WTC11 (cell line): ENCODE results near the gene MIER2. TPM values are rescaled to one million over a fixed set of nuclear protein-coding genes. Genes with fewer than 3 reads are reported as not detected.
A peak's percentile ranks its signal among the peaks of the same experiment; 100 is the strongest.

Source experiments
- ATAC-seq: fragments of 200-7000 bp; cut with Tn5 transposase; 2 replicates; pipeline ENCODE4 v1.10.0; 2021; ENCODE audit warnings: mild to moderate bottlenecking, moderate library complexity
- CTCF ChIA-PET: fragments of 300-600 bp; sonication (Branson Sonifier 250); formaldehyde crosslinking; loops from one replicate; lab custom pipeline; 2021; ENCODE audit warnings: antibody characterized with exemption; lab: Charles Lee
- POLR2A ChIA-PET: fragments of 350-600 bp; sonication (Branson Sonifier 250); formaldehyde crosslinking; loops from one replicate; lab custom pipeline; 2021; ENCODE audit warnings: antibody characterized with exemption; lab: Charles Lee
- DNase-seq: peaks from one replicate; pipeline ENCODE4 v3.0.0; 2021; ENCODE audit warnings: low spot score
- H3K27ac Mint-ChIP-seq: 2 replicates; pipeline ENCODE4 v1.8.0; 2021; ENCODE audit warnings: mixed read lengths
- H3K27me3 Mint-ChIP-seq: 2 replicates; pipeline ENCODE4 v1.8.0; 2021; ENCODE audit warnings: low read depth, mild to moderate bottlenecking, moderate library complexity, mixed read lengths
- H3K36me3 Mint-ChIP-seq: 2 replicates; pipeline ENCODE4 v1.8.0; 2021; ENCODE audit warnings: mixed read lengths
- H3K4me1 Mint-ChIP-seq: 2 replicates; pipeline ENCODE4 v1.8.0; 2022; ENCODE audit warnings: mixed read lengths
- H3K4me3 Mint-ChIP-seq: 2 replicates; pipeline ENCODE4 v1.8.0; 2021; ENCODE audit warnings: mild to moderate bottlenecking, moderate library complexity, mixed read lengths
- H3K9me3 Mint-ChIP-seq: 2 replicates; pipeline ENCODE4 v1.8.0; 2021; ENCODE audit warnings: mixed read lengths
- AR ChIP-seq: fragments of 250-450 bp; sonication (Bioruptor Pico); IDR thresholded peaks from 2 replicates; pipeline ENCODE4 v1.9.0; 2021; ENCODE audit warnings: mild to moderate bottlenecking
- ATF6 ChIP-seq: sonication (generic); formaldehyde crosslinking; IDR thresholded peaks from 2 replicates; pipeline ENCODE4 v1.8.1; 2023; ENCODE audit warnings: mild to moderate bottlenecking, missing genetic modification reagents
- GRHL2 ChIP-seq: fragments of 250-450 bp; sonication (Bioruptor Pico); IDR thresholded peaks from 2 replicates; pipeline ENCODE4 v1.8.0; 2022; ENCODE audit warnings: mild to moderate bottlenecking, moderate library complexity; ENCODE audit not compliant: insufficient replicate concordance, severe bottlenecking
- HMGA2 ChIP-seq: fragments of 250-450 bp; sonication (Bioruptor Pico); IDR thresholded peaks from 2 replicates; pipeline ENCODE4 v1.4.0; 2021; ENCODE audit warnings: mild to moderate bottlenecking, moderate library complexity
- NFE2L1 ChIP-seq: sonication (generic); formaldehyde crosslinking; IDR thresholded peaks from 2 replicates; pipeline ENCODE4 v1.8.1; 2023; ENCODE audit warnings: missing genetic modification reagents
- PREB ChIP-seq: sonication (generic); formaldehyde crosslinking; IDR thresholded peaks from 2 replicates; pipeline ENCODE4 v1.8.1; 2022; ENCODE audit warnings: mild to moderate bottlenecking, missing genetic modification reagents, moderate library complexity, borderline replicate concordance
- RORB ChIP-seq: fragments of 250-450 bp; sonication (Bioruptor Pico); IDR thresholded peaks from 2 replicates; pipeline ENCODE4 v1.9.0; 2021; ENCODE audit warnings: mild to moderate bottlenecking
- SOX15 ChIP-seq: fragments of 250-450 bp; sonication (Bioruptor Pico); IDR thresholded peaks from 2 replicates; pipeline ENCODE4 v1.9.0; 2021; ENCODE audit warnings: mild to moderate bottlenecking
- SP1 ChIP-seq: sonication (generic); formaldehyde crosslinking; conservative IDR thresholded peaks from 2 replicates; pipeline ENCODE4 v1.8.1; 2022; ENCODE audit warnings: missing genetic modification reagents
- ZNF121 ChIP-seq: sonication (generic); formaldehyde crosslinking; IDR thresholded peaks from 2 replicates; pipeline ENCODE4 v1.8.0; 2023; ENCODE audit warnings: missing genetic modification reagents
- ZNF281 ChIP-seq: sonication (generic); formaldehyde crosslinking; IDR thresholded peaks from 2 replicates; pipeline ENCODE4 v1.8.0; 2023; ENCODE audit warnings: mild to moderate bottlenecking, missing genetic modification reagents
- total RNA-seq: library from RNA; stranded (reverse); gene quantifications from 3 replicates; pipeline ENCODE4 v1.2.3, GENCODE V29; 2021
- TF ChIP-seq, protein P1 (sequence below): sonication (generic); formaldehyde crosslinking; IDR thresholded peaks from 2 replicates; pipeline ENCODE4 v1.8.0; 2022; ENCODE audit warnings: missing genetic modification reagents
- TF ChIP-seq, protein P2 (sequence below): sonication (generic); formaldehyde crosslinking; IDR thresholded peaks from 2 replicates; pipeline ENCODE4 v1.8.0; 2022; ENCODE audit warnings: mild to moderate bottlenecking, missing genetic modification reagents

MIER2 gene
- total RNA-seq, 1 experiment from 2014 or later = 56.3 TPM

- no peaks in the 10 kb centered on the region for H3K4me1 Mint-ChIP-seq
- H3K4me3 Mint-ChIP-seq = no peak overlapping the region
- no peaks in the 10 kb centered on the region for H3K9me3 Mint-ChIP-seq
- ATAC-seq (no peak), DNase-seq (no peak)
- CTCF ChIA-PET = interaction anchor here (1.2 to 2.1 kb wide), 3 partner anchors 20 to 143 kb away, joined by 3 to 6 read pairs (median 4); no protein-coding TSS in a partner anchor
- H3K27me3 Mint-ChIP-seq = no peaks in the 10 kb centered on the region; the same call in 1 of the 2 replicates
- no peaks in the 10 kb centered on the region for H3K36me3 Mint-ChIP-seq
- no peak overlapping the region for H3K27ac Mint-ChIP-seq
- POLR2A ChIA-PET = no interaction called here
- TF ChIP-seq ZNF121 (CRISPR knock-in tag) (peak; percentile 85), HMGA2 (CRISPR knock-in tag) (no peak)
Measured at GRCh38 chr19:367963-368629, 23.5 kb upstream of the MIER2 start.

DNA sequence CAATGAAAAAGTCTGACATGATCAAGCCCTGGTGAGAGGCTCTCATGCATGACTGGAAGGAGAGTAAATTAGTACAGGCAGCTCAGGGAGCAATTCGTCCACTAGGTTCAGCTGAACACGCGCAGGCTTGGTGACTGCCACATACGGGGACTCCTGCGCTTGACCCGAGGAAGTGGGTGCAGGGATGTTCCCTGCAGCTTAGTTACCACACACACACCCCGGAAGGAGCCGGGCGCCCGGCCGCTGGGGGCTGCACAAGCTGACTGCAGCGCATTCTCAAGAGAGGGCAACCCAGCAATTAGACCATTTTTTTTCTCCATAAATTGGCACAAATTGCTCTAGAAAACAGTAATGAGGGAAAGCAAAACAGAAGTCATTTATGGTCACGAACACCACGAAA is 23.0 kb upstream of the MIER2 start:
- Mint-ChIP-seq H3K9me3 (peaks cover 3% of the 10 kb centered on the region; the same call in 1 of the 2 replicates), H3K4me3 (no peak overlapping the region), H3K27ac (no peak overlapping the region), H3K27me3 (no peaks in the 10 kb centered on the region; the same call in 1 of the 2 replicates), H3K36me3 (no peaks in the 10 kb centered on the region), H3K4me1 (no peaks in the 10 kb centered on the region)
- no peak for ATAC-seq
- ChIA-PET POLR2A (no interaction called here), CTCF (interaction anchor here (1.2 to 2.1 kb wide), 3 partner anchors 17 to 128 kb away, joined by 3 to 6 read pairs (median 3); no protein-coding TSS in a partner anchor)
- TF ChIP-seq SP1 (CRISPR knock-in tag) (no peak), PREB (CRISPR knock-in tag) (no peak), ZNF281 (CRISPR knock-in tag) (no peak), SOX15 (CRISPR knock-in tag) (no peak), AR (CRISPR knock-in tag) (no peak), GRHL2 (CRISPR knock-in tag) (no peak), NFE2L1 (CRISPR knock-in tag) (no peak), ATF6 (no peak), RORB (CRISPR knock-in tag) (no peak)
- TF ChIP-seq, protein P1, sequence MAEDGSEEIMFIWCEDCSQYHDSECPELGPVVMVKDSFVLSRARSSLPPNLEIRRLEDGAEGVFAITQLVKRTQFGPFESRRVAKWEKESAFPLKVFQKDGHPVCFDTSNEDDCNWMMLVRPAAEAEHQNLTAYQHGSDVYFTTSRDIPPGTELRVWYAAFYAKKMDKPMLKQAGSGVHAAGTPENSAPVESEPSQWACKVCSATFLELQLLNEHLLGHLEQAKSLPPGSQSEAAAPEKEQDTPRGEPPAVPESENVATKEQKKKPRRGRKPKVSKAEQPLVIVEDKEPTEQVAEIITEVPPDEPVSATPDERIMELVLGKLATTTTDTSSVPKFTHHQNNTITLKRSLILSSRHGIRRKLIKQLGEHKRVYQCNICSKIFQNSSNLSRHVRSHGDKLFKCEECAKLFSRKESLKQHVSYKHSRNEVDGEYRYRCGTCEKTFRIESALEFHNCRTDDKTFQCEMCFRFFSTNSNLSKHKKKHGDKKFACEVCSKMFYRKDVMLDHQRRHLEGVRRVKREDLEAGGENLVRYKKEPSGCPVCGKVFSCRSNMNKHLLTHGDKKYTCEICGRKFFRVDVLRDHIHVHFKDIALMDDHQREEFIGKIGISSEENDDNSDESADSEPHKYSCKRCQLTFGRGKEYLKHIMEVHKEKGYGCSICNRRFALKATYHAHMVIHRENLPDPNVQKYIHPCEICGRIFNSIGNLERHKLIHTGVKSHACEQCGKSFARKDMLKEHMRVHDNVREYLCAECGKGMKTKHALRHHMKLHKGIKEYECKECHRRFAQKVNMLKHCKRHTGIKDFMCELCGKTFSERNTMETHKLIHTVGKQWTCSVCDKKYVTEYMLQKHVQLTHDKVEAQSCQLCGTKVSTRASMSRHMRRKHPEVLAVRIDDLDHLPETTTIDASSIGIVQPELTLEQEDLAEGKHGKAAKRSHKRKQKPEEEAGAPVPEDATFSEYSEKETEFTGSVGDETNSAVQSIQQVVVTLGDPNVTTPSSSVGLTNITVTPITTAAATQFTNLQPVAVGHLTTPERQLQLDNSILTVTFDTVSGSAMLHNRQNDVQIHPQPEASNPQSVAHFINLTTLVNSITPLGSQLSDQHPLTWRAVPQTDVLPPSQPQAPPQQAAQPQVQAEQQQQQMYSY (CRISPR knock-in tag) = no peak
- TF ChIP-seq, protein P2, sequence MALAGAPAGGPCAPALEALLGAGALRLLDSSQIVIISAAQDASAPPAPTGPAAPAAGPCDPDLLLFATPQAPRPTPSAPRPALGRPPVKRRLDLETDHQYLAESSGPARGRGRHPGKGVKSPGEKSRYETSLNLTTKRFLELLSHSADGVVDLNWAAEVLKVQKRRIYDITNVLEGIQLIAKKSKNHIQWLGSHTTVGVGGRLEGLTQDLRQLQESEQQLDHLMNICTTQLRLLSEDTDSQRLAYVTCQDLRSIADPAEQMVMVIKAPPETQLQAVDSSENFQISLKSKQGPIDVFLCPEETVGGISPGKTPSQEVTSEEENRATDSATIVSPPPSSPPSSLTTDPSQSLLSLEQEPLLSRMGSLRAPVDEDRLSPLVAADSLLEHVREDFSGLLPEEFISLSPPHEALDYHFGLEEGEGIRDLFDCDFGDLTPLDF (CRISPR knock-in tag) = no peak
- no peak for DNase-seq
